Brain microvascular endothelial cell (primary cell): Measurements from ENCODE around the gene ROBO3.
A peak's percentile ranks its signal among the peaks of the same experiment; 100 is the strongest.

Experiments
- DNase-seq: peaks from one replicate; pipeline ENCODE4 v3.0.0-alpha.2; 2020
- H3K27ac ChIP-seq: fragments of 250-450 bp; sonication (Bioruptor Pico); 2 replicates; pipeline ENCODE4 v1.5.1; 2020; ENCODE audit warnings: mild to moderate bottlenecking, moderate library complexity
- H3K27me3 ChIP-seq: fragments of 250-450 bp; sonication (Bioruptor Pico); replicated peaks from 2 replicates; pipeline ENCODE4 v1.5.1; 2020; ENCODE audit warnings: mild to moderate bottlenecking
- H3K36me3 ChIP-seq: fragments of 250-450 bp; sonication (Bioruptor Pico); replicated peaks from 2 replicates; pipeline ENCODE4 v1.5.1; 2020; ENCODE audit warnings: mild to moderate bottlenecking
- H3K4me3 ChIP-seq: 2 replicates; pipeline ENCODE4 v1.5.1; 2011; ENCODE audit warnings: low read depth, mild to moderate bottlenecking, control low read depth, low read length, moderate library complexity
- CTCF ChIP-seq: IDR thresholded peaks from 2 replicates; pipeline ENCODE4 v1.5.1; 2011; ENCODE audit warnings: low read depth, mild to moderate bottlenecking, moderate library complexity, low read length, control low read depth, inconsistent platforms; ENCODE audit errors: missing control alignments
- in situ Hi-C: cut with HindIII; loops from 2 replicates; pipeline ENCODE4 v1.10.0; 2017; ENCODE audit warnings: low sequenced_read_pairs, low pct_ligation_motif_present

Gene ROBO3

GRCh38 chr11:124900464-124900863 is 35.2 kb downstream of the ROBO3 start:
- peak overlapping the region; percentile 81 for H3K27ac ChIP-seq
- H3K4me3 ChIP-seq, result no peak overlapping the region
- H3K36me3 ChIP-seq, result no peaks in the 10 kb centered on the region
- DNase-seq, result peak; percentile 89
- TF ChIP-seq CTCF, result no peak
- H3K27me3 ChIP-seq, result no peaks in the 10 kb centered on the region
- in situ Hi-C loops, result no loop called here

- Histone ChIP-seq H3K27ac (no peak overlapping the region), H3K27me3 (no peaks in the 10 kb centered on the region), H3K36me3 (no peaks in the 10 kb centered on the region), H3K4me3 (no peak overlapping the region)
- no peak for TF ChIP-seq CTCF
- no peak for DNase-seq
- in situ Hi-C loops, result no loop called here
These were observed 37.4 kb downstream of the ROBO3 start for GRCh38 chr11:124902616-124903015.

- peak overlapping the region; percentile 37 for H3K27ac ChIP-seq
- no peak overlapping the region for H3K4me3 ChIP-seq
- no peaks in the 10 kb centered on the region for H3K27me3 ChIP-seq
- no peaks in the 10 kb centered on the region for H3K36me3 ChIP-seq
- no peak for TF ChIP-seq CTCF
- in situ Hi-C loops, result no loop called here
- DNase-seq, result peak; percentile 66
These were observed 50.5 kb downstream of the ROBO3 start for GRCh38 chr11:124915541-124916369.

- no peak overlapping the region for H3K4me3 ChIP-seq
- no peak overlapping the region for H3K27ac ChIP-seq
- H3K27me3 ChIP-seq, result no peaks in the 10 kb centered on the region
- no peak for DNase-seq
- in situ Hi-C loops, result no loop called here
- H3K36me3 ChIP-seq, result no peaks in the 10 kb centered on the region
- no peak for TF ChIP-seq CTCF
These were observed 51.1 kb downstream of the ROBO3 start for GRCh38 chr11:124916370-124916710.

- DNase-seq, result no peak
- H3K4me3 ChIP-seq, result no peak overlapping the region
- in situ Hi-C loops, result no loop called here
- no peak for TF ChIP-seq CTCF
- no peaks in the 10 kb centered on the region for H3K27me3 ChIP-seq
- H3K36me3 ChIP-seq, result no peaks in the 10 kb centered on the region
- no peak overlapping the region for H3K27ac ChIP-seq
These were observed 51.9 kb downstream of the ROBO3 start for GRCh38 chr11:124917115-124917637.
